NCI-H2081 treated with DMSO at 0.1 percent for 48 hours (cell line): ENCODE results near the gene DGKI.

Source experiments
- DNase-seq: peaks from one replicate; lab custom pipeline; 2025; lab: John Stamatoyannopoulos, UW

Gene DGKI

DNA sequence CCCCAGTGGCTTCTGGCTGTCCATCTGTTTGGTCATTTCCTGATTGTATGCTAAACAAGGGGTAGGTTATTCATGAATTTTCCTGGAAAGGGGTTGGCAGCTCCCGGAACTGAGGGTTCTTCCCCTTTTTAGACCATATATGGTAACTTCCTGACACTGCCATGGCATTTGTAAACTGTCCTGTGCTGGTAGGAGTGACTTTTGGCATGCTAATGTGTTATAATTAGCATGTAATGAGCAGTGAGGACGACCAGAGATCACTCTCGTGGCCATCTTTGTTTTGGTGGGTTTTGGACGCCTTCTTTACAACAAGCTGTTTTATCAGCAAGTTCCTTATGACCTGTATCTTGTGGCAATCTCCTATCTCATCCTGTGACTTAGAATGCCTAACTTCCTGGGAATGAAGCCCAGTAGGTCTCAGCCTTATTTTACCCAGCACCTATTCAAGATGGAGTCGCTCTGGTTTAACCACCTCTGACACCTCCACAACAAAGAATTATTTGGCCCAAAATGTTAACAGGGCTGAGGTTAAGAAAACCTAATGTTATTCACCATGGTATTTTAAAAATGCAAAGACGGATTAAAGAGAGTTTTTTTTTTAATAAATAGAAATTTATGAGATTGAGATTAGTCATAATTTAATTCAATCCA lies 500.9 kb downstream of the DGKI start:
- no peak for DNase-seq

DNA sequence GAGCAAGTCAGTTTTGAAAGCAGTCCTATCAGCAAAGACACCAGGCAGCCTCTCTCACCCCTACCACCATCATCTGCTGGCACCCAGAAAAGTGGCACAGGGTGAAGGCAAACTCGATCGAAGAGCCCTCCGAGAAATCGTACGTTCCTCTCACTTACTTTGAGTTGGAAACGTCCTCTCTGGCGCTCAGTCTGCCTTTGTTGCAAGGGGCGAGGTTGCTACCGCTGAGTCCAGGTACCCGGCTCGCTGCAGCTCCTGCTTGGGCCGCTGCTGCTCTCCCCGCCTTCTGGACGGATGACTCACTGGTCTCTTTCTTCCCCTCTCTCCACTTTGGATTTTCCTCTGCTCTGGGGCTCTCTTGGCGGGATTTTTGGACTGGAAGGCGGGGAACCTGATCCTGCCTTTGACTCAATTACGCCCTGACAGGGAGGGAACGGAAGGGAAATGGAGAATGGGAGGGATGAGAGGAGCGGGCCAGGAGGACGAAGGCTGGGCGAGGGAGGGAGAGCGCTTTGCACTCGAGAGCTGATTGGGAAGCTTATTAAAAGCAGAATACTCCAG lies 503.4 kb downstream of the DGKI start, which contains the start of gene PTN:
TSS of gene PTN (minus strand) at position 453 of the 561 bp plus-strand sequence. CDS start 88,760 bp downstream, outside the sequence.
- DNase-seq = no peak

- no peak for DNase-seq
These were observed 503.9 kb downstream of the DGKI start for GRCh38 chr7:137342828-137343261.

- DNase-seq = no peak
These were observed 504.5 kb downstream of the DGKI start for GRCh38 chr7:137342265-137342664.

GRCh38 chr7:137337902-137338301 lies 508.9 kb downstream of the DGKI start:
- no peak for DNase-seq

GRCh38 chr7:137335814-137336213 lies 511.0 kb downstream of the DGKI start:
- no peak for DNase-seq

GRCh38 chr7:137331378-137331777 lies 515.4 kb downstream of the DGKI start:
- no peak for DNase-seq
